Upper lobe of left lung (tissue), 6 donors: ENCODE measurements around the gene ABCG1. TPM values are rescaled to one million over a fixed set of nuclear protein-coding genes. Genes with fewer than 3 reads are reported as not detected.

Experiments
- ATAC-seq, 2 donors: fragments of 200-7000 bp; cut with Tn5 transposase; one replicate each; pipeline ENCODE4 v1.9.1; 2022; ENCODE audit warnings: mild to moderate bottlenecking in 2 of 2, moderate library complexity in 2 of 2; ENCODE audit not compliant: low FRiP score in 2 of 2
- DNase-seq, 2 donors: peaks; one replicate each; pipeline ENCODE4 v3.0.0-alpha.2; 2019 to 2020
- H3K27ac ChIP-seq, 4 donors: fragments of 200-600 bp; sonication (generic); one replicate each; pipeline ENCODE4 v1.5.1; 2016 to 2019
- H3K27me3 ChIP-seq, 4 donors: fragments of 200-600 bp; sonication (generic); one replicate each; pipeline ENCODE4 v1.5.1; 2017 to 2019
- H3K36me3 ChIP-seq, 4 donors: fragments of 200-600 bp; sonication (generic); one replicate each; pipeline ENCODE4 v1.5.1; 2016 to 2019
- H3K4me1 ChIP-seq, 4 donors: fragments of 200-600 bp; sonication (generic); one replicate each; pipeline ENCODE4 v1.5.1; 2018 to 2019
- H3K4me3 ChIP-seq, 4 donors: fragments of 200-600 bp; sonication (generic); one replicate each; pipeline ENCODE4 v1.5.1; 2017 to 2019; ENCODE audit warnings: mild to moderate bottlenecking in 2 of 4, moderate library complexity in 1 of 4
- H3K9me3 ChIP-seq, 4 donors: fragments of 200-600 bp; sonication (generic); one replicate each; pipeline ENCODE4 v1.5.1; 2018 to 2019
- EP300 ChIP-seq, 4 donors: sonication (generic); formaldehyde crosslinking; IDR thresholded peaks; one replicate each; pipeline ENCODE4 v1.5.1; 2017; ENCODE audit warnings: antibody characterized with exemption in 4 of 4, control low read depth in 2 of 4
- POLR2A ChIP-seq, 4 donors: fragments of 450-650 bp; IDR thresholded peaks; one replicate each; pipeline ENCODE4 v1.5.1; 2016 to 2017; ENCODE audit warnings: antibody characterized with exemption in 4 of 4, mild to moderate bottlenecking in 2 of 4
- POLR2AphosphoS5 ChIP-seq, 2 donors: sonication (generic); formaldehyde crosslinking; IDR thresholded peaks; one replicate each; pipeline ENCODE4 v1.5.1; 2017; ENCODE audit warnings: antibody characterized with exemption in 2 of 2
- WGBS, 2 donors: methylation state at CpG; one replicate each; pipeline ENCODE4 v1.1.5; 2017 to 2018; 5-methylcytosine and 5-hydroxymethylcytosine counted together
- total RNA-seq, 6 donors: library from RNA; depleted of rRNA in 4 of 6; stranded (reverse); fragments of >200 nt in 4 of 6; gene quantifications; one replicate each; pipeline versions ENCODE4 v1.1.0 to v1.2.1, GENCODE V29; 2016 to 2021
- TF ChIP-seq, protein P1 (sequence below), 6 experiments: fragments of 450-650 bp in 4 of 6; fragments of 200-600 bp in 2 of 6; sonication (generic) in 2 of 6; IDR thresholded peaks; one replicate each; pipeline ENCODE4 v1.5.1; 2016 to 2019; ENCODE audit warnings: antibody characterized with exemption in 6 of 6
- donor health status: DM: no; HTN: no; CAD: no; lungs with moderate emphysema.
- donor health status: DM: no; HTN: yes; CAD: no; lungs with severe emphysema.

ABCG1 gene
- total RNA-seq = 100 to 1,000 TPM in 2 of 6 donors, 10 to 100 TPM in 4; 56.7 to 130 (median 79.8) TPM

- ATAC-seq = peak; percentile 9 to 85
- Histone ChIP-seq H3K36me3 (peaks cover 0 to 3% (median 0%) of the 10 kb centered on the region in 4 donors), H3K4me1 (peaks cover 28 to 50% (median 36%) of the 10 kb centered on the region in 4 donors), H3K27ac (peak within 1 kb of the TSS; percentile 84 to 94 (median 90)), H3K4me3 (peak within 1 kb of the TSS; percentile 53 to 75 (median 68)), H3K27me3 (no peaks in the 10 kb centered on the region), H3K9me3 (no peaks in the 10 kb centered on the region)
- DNase-seq = peak; percentile 59 to 93
- TF ChIP-seq POLR2A (IDR thresholded peaks at IDR 0.05) (peak in 2 of 4 donors; percentile 65 to 82), POLR2AphosphoS5 (IDR thresholded peaks at IDR 0.05) (peak in 1 of 2 donors; percentile 44)
- TF ChIP-seq, protein P1, sequence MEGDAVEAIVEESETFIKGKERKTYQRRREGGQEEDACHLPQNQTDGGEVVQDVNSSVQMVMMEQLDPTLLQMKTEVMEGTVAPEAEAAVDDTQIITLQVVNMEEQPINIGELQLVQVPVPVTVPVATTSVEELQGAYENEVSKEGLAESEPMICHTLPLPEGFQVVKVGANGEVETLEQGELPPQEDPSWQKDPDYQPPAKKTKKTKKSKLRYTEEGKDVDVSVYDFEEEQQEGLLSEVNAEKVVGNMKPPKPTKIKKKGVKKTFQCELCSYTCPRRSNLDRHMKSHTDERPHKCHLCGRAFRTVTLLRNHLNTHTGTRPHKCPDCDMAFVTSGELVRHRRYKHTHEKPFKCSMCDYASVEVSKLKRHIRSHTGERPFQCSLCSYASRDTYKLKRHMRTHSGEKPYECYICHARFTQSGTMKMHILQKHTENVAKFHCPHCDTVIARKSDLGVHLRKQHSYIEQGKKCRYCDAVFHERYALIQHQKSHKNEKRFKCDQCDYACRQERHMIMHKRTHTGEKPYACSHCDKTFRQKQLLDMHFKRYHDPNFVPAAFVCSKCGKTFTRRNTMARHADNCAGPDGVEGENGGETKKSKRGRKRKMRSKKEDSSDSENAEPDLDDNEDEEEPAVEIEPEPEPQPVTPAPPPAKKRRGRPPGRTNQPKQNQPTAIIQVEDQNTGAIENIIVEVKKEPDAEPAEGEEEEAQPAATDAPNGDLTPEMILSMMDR (IDR thresholded peaks at IDR 0.05) = no peak
- 0% methylated on average over 1 of the region's 83 CpGs; no CpG with 5 or more reads in 1 of the 2 donors for WGBS, 2 donors
Measured at GRCh38 chr21:42218836-42219605, at the start of gene ABCG1. Gene ABCG1 (plus strand): TSS chr21:42219140. CDS start chr21:42219263, 123 bp downstream.

DNA sequence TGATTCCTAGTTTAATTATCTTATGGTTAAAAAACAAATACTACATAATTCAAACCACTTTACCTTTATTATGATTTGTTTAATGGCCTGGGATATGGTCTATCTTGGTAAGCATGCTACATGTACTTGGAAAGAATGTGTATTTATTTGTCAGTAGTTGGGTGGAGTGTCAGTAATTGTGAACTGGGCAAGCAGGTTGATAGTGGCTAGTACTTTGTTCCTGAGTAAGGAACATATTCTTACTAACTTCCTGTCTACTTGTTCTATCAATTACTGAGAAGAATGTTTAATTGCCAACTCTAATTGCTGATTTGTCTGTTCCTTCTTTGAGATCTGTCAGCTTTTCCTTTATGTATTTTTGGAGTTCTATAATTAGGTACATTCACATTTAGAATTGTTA lies 49.2 kb upstream of the ABCG1 start:
- Histone ChIP-seq H3K27me3 (no peaks in the 10 kb centered on the region), H3K4me1 (peaks cover 0 to 6% (median 2%) of the 10 kb centered on the region in 4 donors), H3K4me3 (no peak overlapping the region), H3K9me3 (no peaks in the 10 kb centered on the region), H3K36me3 (no peaks in the 10 kb centered on the region), H3K27ac (peak overlapping the region in 1 of 4 donors; percentile 71)
- ATAC-seq (no peak), DNase-seq (no peak)
- TF ChIP-seq POLR2A (IDR thresholded peaks at IDR 0.05) = no peak
- no peak for TF ChIP-seq EP300 (IDR thresholded peaks at IDR 0.05)

- DNase-seq = no peak
Measured at GRCh38 chr21:42171091-42172053, 47.6 kb upstream of the ABCG1 start.

DNA sequence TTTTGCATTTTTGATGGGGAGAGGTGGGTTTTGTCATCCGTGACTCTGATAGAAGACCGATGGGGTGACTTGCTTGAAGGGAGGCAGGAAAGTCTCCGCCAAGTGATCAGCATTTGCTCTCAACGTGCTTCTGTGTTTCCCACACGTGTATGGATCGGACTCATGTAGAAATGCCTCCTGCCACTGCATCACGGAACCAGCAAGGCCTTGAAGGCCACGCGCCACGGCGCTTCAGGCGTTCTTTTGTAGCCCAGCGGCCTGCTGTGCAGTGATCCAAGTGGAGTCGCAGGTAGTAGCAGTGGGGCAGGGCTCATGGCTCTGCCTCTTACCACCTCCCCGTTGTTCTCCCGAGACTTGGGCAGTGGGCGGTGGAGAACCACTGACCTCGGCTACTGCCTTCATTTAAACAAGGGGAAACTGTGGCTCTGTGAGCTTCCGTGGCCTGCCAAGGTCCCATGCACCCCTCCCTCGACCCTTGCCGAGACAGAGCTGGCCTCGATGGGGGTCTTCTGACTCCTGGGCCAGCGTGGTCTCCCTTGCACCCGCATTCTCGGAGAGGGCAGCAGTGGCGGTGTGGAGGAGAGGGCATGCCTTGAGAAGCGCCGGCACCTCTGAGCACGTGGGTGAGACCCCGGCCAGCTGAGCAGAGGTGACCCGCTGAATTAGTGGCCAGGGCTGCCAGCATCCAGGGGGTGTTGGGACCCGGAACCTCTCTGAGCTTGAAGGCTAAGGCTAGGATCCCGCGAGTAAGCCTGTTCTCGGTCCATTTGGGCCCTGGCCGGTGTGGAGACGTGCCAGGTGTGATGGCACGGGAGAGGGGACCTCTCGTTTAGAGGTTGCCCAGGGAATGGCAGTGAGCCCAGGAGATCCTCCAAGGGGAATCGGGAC lies 46.1 kb upstream of the ABCG1 start:
- no peak for ATAC-seq
- 92 to 96% methylated on average over 23 to 40 of the region's 40 CpGs for WGBS, 2 donors
- no peak overlapping the region for H3K4me3 ChIP-seq
- TF ChIP-seq, protein P1 (IDR thresholded peaks at IDR 0.05) = no peak
- no peak for TF ChIP-seq POLR2A (IDR thresholded peaks at IDR 0.05)
- no peak for TF ChIP-seq POLR2AphosphoS5 (IDR thresholded peaks at IDR 0.05)
- TF ChIP-seq EP300 (IDR thresholded peaks at IDR 0.05) = no peak
- DNase-seq = peak in 1 of 2 donors; percentile 57
- no peak overlapping the region for H3K27ac ChIP-seq
- H3K27me3 ChIP-seq = no peaks in the 10 kb centered on the region
- no peaks in the 10 kb centered on the region for H3K36me3 ChIP-seq
- H3K4me1 ChIP-seq = peaks cover 0 to 6% (median 2%) of the 10 kb centered on the region in 4 donors
- no peaks in the 10 kb centered on the region for H3K9me3 ChIP-seq

More at GRCh38 chr21:42171091-42172053, 47.6 kb upstream of the ABCG1 start:
- H3K9me3 ChIP-seq = no peaks in the 10 kb centered on the region
- no peaks in the 10 kb centered on the region for H3K36me3 ChIP-seq
- no peaks in the 10 kb centered on the region for H3K27me3 ChIP-seq
- WGBS, 2 donors = 68 to 73% methylated on average over 14 of the region's 14 CpGs
- no peak overlapping the region for H3K4me3 ChIP-seq
- H3K27ac ChIP-seq = peak overlapping the region in 3 of 4 donors; percentile 31 to 71 (median 64)
- peak in 1 of 2 donors; percentile 61 for ATAC-seq
- TF ChIP-seq POLR2AphosphoS5 (IDR thresholded peaks at IDR 0.05) (peak in 1 of 2 donors; percentile 40), POLR2A (IDR thresholded peaks at IDR 0.05) (no peak)
- H3K4me1 ChIP-seq = peaks cover 0 to 6% (median 0%) of the 10 kb centered on the region in 4 donors

GRCh38 chr21:42174173-42174572 lies 44.8 kb upstream of the ABCG1 start:
- Histone ChIP-seq H3K27ac (no peak overlapping the region), H3K27me3 (no peaks in the 10 kb centered on the region), H3K36me3 (no peaks in the 10 kb centered on the region), H3K9me3 (no peaks in the 10 kb centered on the region), H3K4me3 (no peak overlapping the region), H3K4me1 (peaks cover 0 to 6% (median 2%) of the 10 kb centered on the region in 4 donors)
- TF ChIP-seq EP300 (IDR thresholded peaks at IDR 0.05) (no peak), POLR2A (IDR thresholded peaks at IDR 0.05) (no peak), POLR2AphosphoS5 (IDR thresholded peaks at IDR 0.05) (no peak)
- TF ChIP-seq, protein P1 (IDR thresholded peaks at IDR 0.05) = no peak
- 93 to 98% methylated on average over 3 to 4 of the region's 4 CpGs for WGBS, 2 donors
- DNase-seq = no peak
- no peak for ATAC-seq
